HG03469 (cell line): ENCODE measurements around the gene TXNL1.
"Not testable (repeated sequence)": the region's sequence is repeated elsewhere in the genome, so short reads cannot be mapped to it uniquely, and the experiment has no call there.

ENCODE experiments used
- ATAC-seq: cut with Tn5 transposase; IDR thresholded peaks from one replicate; pipeline ENCODE4 v1.9.1; 2021; ENCODE audit warnings: mild to moderate bottlenecking, moderate library complexity, moderate number of reproducible peaks; ENCODE audit not compliant: unreplicated experiment

Gene TXNL1

GRCh38 chr18:56572267-56572666 is 66.1 kb downstream of the TXNL1 start:
- ATAC-seq, result not testable (repeated sequence)

DNA sequence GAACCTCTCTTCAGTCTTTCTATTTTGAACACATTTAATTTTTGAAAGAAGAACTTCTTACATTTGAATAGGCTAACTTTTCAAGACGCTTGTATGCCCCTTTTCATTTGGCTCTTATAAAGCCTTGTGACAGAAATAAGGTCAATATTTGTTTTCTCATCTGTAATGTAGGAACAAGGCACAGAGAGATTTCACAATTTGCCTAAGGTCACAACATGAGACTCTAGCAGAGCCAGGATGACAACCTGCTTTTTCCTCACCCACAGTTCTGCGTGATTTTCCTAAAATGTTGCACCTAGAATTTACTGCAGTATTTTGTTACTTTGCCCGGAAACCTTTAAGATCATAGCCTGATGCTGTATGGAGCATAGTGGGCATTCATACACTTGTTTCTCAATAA is 67.4 kb downstream of the TXNL1 start:
- ATAC-seq, result no peak

DNA sequence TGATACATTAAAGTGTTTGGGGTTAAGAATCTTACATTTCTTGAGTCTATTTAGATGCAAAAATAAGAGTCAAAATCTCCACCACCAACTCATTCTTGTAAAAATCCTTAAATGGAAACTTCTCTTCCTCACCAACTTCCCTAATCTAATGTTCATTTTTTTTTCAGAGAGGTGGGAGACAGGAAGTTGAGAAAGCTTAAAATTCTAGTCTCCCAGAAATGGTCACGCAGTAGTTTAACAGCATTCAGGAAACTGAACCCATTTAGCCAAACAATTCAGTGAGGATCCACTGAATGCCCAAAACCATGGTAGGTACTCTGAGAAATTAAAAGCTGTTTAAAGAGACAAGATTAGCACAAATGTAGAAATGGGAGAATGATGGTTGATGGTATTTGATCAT is 69.0 kb downstream of the TXNL1 start:
- ATAC-seq, result no peak

DNA sequence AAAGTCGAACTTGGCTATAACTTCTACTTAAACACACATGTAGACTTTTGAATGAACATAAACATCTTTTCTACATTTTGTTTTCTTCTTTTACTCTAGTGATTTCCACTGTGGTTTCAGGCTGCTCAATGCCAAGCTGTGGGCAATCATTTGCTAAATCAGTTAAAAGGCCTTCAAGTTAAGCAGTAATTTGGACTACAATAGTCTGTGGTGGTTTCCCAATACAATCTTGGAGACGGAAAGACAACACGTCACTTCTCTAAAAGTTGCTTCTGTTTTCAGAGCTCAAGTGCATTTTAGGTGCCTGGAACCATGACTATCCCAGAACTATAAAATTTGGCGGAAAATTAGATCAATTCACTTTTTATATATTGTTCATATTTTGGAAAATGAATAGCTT is 69.4 kb downstream of the TXNL1 start:
- no peak for ATAC-seq

- no peak for ATAC-seq
These were observed 72.6 kb downstream of the TXNL1 start for GRCh38 chr18:56565551-56566345.

GRCh38 chr18:56565046-56565445 is 73.3 kb downstream of the TXNL1 start:
- ATAC-seq, result no peak

GRCh38 chr18:56563568-56563967 is 74.8 kb downstream of the TXNL1 start:
- no peak for ATAC-seq

GRCh38 chr18:56562479-56562878 is 75.9 kb downstream of the TXNL1 start:
- no peak for ATAC-seq

- ATAC-seq, result no peak
These were observed 77.4 kb downstream of the TXNL1 start for GRCh38 chr18:56560992-56561391.

DNA sequence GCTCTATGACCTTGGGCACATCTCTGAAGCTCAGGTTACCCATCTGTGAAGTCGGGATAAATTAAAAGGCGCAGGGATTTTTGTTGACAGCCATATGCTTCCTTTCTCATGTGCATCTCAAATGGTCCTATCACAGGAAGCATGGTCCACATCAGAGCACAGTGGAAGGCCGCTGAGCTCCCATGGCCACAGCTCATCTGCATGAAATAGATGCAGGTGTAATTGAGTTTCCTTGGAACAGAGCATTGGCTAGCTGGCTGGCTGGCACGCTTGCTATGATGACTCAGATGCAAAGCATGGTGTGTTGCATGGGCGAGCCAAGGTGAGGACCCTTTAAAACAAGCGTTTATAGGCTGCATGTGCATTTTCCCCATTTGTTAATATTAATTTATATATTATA is 79.3 kb downstream of the TXNL1 start:
- no peak for ATAC-seq

- no peak for ATAC-seq
These were observed 81.5 kb downstream of the TXNL1 start for GRCh38 chr18:56556907-56557306.

DNA sequence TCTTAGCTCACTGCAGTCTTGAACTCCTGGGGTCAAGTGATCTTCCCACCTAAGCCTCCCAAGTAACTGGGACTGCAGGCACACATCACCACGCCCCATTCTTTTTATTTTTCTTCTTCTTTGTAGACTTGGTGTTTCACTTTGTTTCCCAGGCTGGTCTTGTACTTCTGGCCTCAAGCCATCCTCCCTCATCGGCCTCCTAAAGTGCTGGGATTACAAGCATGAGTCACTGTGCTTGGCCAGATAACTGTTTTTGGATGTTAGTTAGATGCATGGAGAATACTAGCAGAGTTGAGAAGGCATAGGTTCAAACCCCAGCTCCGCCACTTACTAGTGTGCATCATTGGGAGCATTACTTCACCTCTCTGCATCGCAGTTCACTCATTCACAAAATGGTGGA is 88.3 kb downstream of the TXNL1 start:
- no peak for ATAC-seq
